ENCODE results near the gene TMOD1. TPM values are rescaled to one million over a fixed set of nuclear protein-coding genes. Genes with fewer than 3 reads are reported as not detected.

The TMOD1 gene
- total RNA-seq, 1 donor from 2014 or later = 10.1 TPM

DNA sequence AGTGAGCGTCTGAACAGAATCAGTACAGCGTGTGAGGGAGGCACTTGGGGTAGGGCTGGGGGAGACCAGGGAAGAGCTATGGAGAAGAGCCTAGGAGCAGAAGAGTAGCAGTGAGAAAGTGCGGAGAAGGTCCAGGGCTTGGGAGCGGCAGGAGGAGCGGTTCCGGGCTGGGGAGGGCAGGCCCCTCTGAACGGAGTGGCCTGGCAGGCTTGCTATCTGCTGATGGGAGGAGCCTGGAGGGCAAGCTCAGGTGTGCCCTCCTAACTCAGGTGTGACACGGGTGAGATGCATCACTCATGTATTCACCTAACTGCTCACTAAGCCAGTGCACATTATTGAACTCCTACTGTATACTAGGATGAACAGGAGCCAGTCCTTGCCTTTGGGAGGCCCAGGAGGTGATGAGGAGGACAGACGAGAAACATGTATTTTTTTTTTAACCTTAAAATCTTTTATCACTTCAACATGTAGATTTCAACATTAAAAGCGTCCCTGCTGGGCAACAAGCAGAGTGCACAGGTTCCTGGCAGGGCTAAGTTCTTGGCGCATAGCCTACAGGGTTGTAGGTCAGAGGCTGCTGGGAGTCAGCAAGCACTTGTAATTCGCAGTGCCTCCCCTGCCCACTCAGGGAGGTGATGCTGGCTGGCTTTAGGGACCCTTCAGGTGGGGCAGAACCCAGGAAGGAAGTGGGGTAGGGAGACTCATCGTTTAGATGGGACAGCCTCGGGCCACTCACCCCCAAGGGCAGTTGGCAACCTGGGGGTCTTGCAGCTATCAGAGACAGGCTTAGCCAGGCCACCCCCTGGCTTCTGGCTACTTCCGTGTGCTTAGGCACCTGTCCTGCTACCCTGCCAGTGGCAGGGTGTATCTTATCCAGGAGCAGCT is 55.5 kb downstream of the TMOD1 start:
- H3K36me3 Mint-ChIP-seq (ENCODE audit: insufficient read depth) = no peaks in the 10 kb centered on the region
- TF ChIP-seq, protein P1, sequence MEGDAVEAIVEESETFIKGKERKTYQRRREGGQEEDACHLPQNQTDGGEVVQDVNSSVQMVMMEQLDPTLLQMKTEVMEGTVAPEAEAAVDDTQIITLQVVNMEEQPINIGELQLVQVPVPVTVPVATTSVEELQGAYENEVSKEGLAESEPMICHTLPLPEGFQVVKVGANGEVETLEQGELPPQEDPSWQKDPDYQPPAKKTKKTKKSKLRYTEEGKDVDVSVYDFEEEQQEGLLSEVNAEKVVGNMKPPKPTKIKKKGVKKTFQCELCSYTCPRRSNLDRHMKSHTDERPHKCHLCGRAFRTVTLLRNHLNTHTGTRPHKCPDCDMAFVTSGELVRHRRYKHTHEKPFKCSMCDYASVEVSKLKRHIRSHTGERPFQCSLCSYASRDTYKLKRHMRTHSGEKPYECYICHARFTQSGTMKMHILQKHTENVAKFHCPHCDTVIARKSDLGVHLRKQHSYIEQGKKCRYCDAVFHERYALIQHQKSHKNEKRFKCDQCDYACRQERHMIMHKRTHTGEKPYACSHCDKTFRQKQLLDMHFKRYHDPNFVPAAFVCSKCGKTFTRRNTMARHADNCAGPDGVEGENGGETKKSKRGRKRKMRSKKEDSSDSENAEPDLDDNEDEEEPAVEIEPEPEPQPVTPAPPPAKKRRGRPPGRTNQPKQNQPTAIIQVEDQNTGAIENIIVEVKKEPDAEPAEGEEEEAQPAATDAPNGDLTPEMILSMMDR (IDR thresholded peaks at IDR 0.05; ENCODE audit: unreplicated experiment) = no peak
- no peaks in the 10 kb centered on the region for H3K27me3 Mint-ChIP-seq
- H3K27ac Mint-ChIP-seq = no peak overlapping the region
- no peak overlapping the region for H3K4me3 Mint-ChIP-seq (ENCODE audit: low read depth)
- no peaks in the 10 kb centered on the region for H3K9me3 Mint-ChIP-seq (ENCODE audit: low read depth)
- no peak for DNase-seq (ENCODE audit: low spot score, unreplicated experiment)
- H3K4me1 Mint-ChIP-seq (ENCODE audit: low read depth) = peaks cover 5% of the 10 kb centered on the region

GRCh38 chr9:97557606-97558095 is 56.2 kb downstream of the TMOD1 start:
- H3K9me3 Mint-ChIP-seq (ENCODE audit: low read depth) = no peaks in the 10 kb centered on the region
- TF ChIP-seq, protein P1 (IDR thresholded peaks at IDR 0.05; ENCODE audit: unreplicated experiment) = no peak
- peaks cover 5% of the 10 kb centered on the region for H3K4me1 Mint-ChIP-seq (ENCODE audit: low read depth)
- no peak overlapping the region for H3K4me3 Mint-ChIP-seq (ENCODE audit: low read depth)
- H3K27me3 Mint-ChIP-seq = no peaks in the 10 kb centered on the region
- no peak overlapping the region for H3K27ac Mint-ChIP-seq
- H3K36me3 Mint-ChIP-seq (ENCODE audit: insufficient read depth) = no peaks in the 10 kb centered on the region
- DNase-seq (ENCODE audit: low spot score, unreplicated experiment) = no peak

- Mint-ChIP-seq H3K4me1 (ENCODE audit: low read depth) (peaks cover 5% of the 10 kb centered on the region), H3K27ac (peak overlapping the region; percentile 4), H3K9me3 (ENCODE audit: low read depth) (no peaks in the 10 kb centered on the region), H3K4me3 (ENCODE audit: low read depth) (no peak overlapping the region), H3K36me3 (ENCODE audit: insufficient read depth) (no peaks in the 10 kb centered on the region), H3K27me3 (no peaks in the 10 kb centered on the region)
- no peak for DNase-seq (ENCODE audit: low spot score, unreplicated experiment)
- TF ChIP-seq, protein P1 (IDR thresholded peaks at IDR 0.05; ENCODE audit: unreplicated experiment) = no peak
Measured at GRCh38 chr9:97558701-97559101, 57.2 kb downstream of the TMOD1 start.

DNA sequence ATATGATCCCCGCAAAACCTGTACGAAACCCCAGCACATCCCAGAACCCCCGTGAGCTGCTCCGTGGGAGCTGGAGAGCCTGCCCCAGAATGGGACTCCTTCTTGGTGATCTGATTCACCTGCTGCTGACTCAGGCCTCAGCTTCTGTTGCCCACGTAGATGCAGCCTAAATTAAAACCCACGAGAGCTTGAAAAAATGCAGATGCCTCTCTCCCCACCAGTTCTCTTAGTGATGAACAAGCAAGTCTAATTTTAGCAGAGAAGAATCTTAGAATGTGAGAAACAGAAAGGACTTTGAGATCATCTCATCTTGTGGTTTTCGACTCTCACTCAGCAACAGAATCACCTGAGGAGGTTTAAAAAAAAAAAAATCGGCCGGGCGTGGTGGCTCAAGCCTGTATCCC is 57.6 kb downstream of the TMOD1 start:
- H3K27ac Mint-ChIP-seq = peak overlapping the region; percentile 4
- H3K9me3 Mint-ChIP-seq (ENCODE audit: low read depth) = no peaks in the 10 kb centered on the region

DNA sequence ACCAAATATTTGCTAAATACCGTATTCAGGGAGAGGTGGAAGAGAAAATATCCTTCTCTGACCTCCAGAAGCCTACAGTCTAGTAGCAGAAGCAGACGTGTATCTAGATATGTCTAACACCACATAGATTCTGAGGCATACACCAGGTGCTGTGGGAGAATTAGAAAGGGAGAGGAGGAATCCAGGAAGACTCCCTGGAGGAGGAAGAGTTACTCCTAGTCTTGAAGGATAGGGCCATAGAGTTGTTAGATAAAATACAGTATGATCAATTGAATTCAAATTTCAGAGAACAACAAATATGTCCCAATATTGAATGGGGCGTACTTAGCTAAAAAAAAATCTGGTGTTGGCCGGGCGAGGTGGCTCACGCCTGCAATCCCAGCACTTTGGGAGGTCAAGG is 58.7 kb downstream of the TMOD1 start:
- no peak for DNase-seq (ENCODE audit: low spot score, unreplicated experiment)
- no peak overlapping the region for H3K4me3 Mint-ChIP-seq (ENCODE audit: low read depth)
- peak overlapping the region; percentile 76 for H3K27ac Mint-ChIP-seq
- H3K27me3 Mint-ChIP-seq = no peaks in the 10 kb centered on the region
- TF ChIP-seq, protein P1 (IDR thresholded peaks at IDR 0.05; ENCODE audit: unreplicated experiment) = no peak
- peaks cover 12% of the 10 kb centered on the region for H3K4me1 Mint-ChIP-seq (ENCODE audit: low read depth)
- no peaks in the 10 kb centered on the region for H3K9me3 Mint-ChIP-seq (ENCODE audit: low read depth)
- no peaks in the 10 kb centered on the region for H3K36me3 Mint-ChIP-seq (ENCODE audit: insufficient read depth)

More for the DNA sequence above, 57.6 kb downstream of the TMOD1 start:
- no peak for DNase-seq (ENCODE audit: low spot score, unreplicated experiment)
- Mint-ChIP-seq H3K4me3 (ENCODE audit: low read depth) (no peak overlapping the region), H3K4me1 (ENCODE audit: low read depth) (peaks cover 9% of the 10 kb centered on the region), H3K36me3 (ENCODE audit: insufficient read depth) (no peaks in the 10 kb centered on the region), H3K27me3 (no peaks in the 10 kb centered on the region)
- TF ChIP-seq, protein P1 (IDR thresholded peaks at IDR 0.05; ENCODE audit: unreplicated experiment) = no peak

Measured in progenitor cell of endocrine pancreas (in vitro differentiated cells).